HG02610 (cell line): ENCODE data around the gene ZNF582.
"Not testable (repeated sequence)": the region's sequence is repeated elsewhere in the genome, so short reads cannot be mapped to it uniquely, and the experiment has no call there.

Experiments used
- ATAC-seq: cut with Tn5 transposase; IDR thresholded peaks from one replicate; pipeline ENCODE4 v1.9.1; 2021; ENCODE audit warnings: mild to moderate bottlenecking, moderate library complexity; ENCODE audit not compliant: unreplicated experiment

ZNF582 gene

GRCh38 chr19:56355517-56355916, 37.8 kb downstream of the ZNF582 start:
- no peak for ATAC-seq

- no peak for ATAC-seq
Observed at GRCh38 chr19:56351208-56351607, 42.1 kb downstream of the ZNF582 start.

GRCh38 chr19:56350416-56351045, 42.8 kb downstream of the ZNF582 start:
- no peak for ATAC-seq

- no peak for ATAC-seq
Observed at GRCh38 chr19:56348289-56348877, 45.0 kb downstream of the ZNF582 start.

- ATAC-seq, result no peak
Observed at GRCh38 chr19:56347163-56347778, 46.1 kb downstream of the ZNF582 start.

- no peak for ATAC-seq
Observed at GRCh38 chr19:56341948-56342347, 51.4 kb downstream of the ZNF582 start.

- not testable (repeated sequence) for ATAC-seq
Observed at GRCh38 chr19:56339031-56339430, 54.3 kb downstream of the ZNF582 start.

- ATAC-seq, result not testable (repeated sequence)
Observed at GRCh38 chr19:56337077-56337476, 56.3 kb downstream of the ZNF582 start.

- not testable (repeated sequence) for ATAC-seq
Observed at GRCh38 chr19:56335371-56335770, 58.0 kb downstream of the ZNF582 start.

GRCh38 chr19:56333506-56333905, 59.8 kb downstream of the ZNF582 start:
- no peak for ATAC-seq
